Choroid plexus epithelial cell (primary cell): ENCODE results near the gene HOXD13.
A peak's percentile ranks its signal among the peaks of the same experiment; 100 is the strongest.

ENCODE experiments used
- DNase-seq: peaks from one replicate; pipeline ENCODE4 v3.0.0-alpha.2; 2010; ENCODE audit warnings: low read depth
- H3K4me3 ChIP-seq: 2 replicates; pipeline ENCODE4 v1.5.1; 2011; ENCODE audit warnings: low read depth, mild to moderate bottlenecking, control low read depth, low read length, moderate library complexity
- TF ChIP-seq, protein P1 (sequence below): conservative IDR thresholded peaks from 2 replicates; pipeline ENCODE4 v1.5.1; 2011; ENCODE audit warnings: low read depth, mild to moderate bottlenecking, control low read depth, inconsistent platforms, low read length, moderate library complexity

The HOXD13 gene

DNA sequence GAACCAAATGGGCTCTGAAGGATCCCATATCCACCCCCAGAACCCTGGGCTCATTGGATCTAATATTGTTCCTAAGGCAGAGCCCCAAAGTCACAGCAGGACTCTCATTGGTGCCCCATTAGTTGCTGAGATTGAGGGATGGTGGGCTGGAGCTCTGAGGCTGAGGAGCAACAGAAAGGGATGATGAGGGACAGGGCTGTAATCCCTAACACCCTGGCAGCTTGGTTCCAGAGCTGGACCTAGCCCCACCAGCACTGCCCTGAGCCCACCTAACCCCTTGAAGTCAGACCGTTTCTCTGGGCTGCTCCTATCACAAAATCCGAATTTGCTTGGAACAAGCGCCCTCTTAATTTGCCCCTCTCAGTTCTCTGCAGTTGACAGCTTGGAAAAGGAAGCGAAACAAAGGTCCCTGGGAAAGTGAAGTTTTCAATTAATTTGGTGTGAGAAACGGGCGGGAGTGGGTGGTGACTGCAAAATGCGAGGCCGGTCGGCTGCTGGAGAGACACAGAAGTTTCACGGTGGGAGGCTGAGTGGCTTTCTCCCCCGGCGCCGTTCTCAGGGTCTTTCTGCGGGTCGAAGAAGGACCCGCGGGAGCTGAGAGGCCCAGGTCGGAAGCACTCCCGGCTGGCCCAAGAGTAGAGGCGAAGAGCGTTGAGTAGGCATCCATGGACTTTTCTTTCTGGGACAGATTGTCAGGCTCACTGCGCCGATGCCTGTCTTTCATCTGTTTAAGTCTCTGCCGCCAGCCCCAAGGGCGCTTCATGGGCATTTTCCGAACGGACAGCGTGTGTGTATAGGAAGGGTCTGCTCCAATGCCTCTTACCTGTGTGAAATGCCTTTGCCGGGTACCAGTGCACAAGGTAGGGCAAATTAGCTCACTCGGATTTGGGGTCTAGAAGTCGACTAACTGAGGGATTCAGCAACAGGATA, 927 bp upstream of the HOXD13 start:
- TF ChIP-seq, protein P1, sequence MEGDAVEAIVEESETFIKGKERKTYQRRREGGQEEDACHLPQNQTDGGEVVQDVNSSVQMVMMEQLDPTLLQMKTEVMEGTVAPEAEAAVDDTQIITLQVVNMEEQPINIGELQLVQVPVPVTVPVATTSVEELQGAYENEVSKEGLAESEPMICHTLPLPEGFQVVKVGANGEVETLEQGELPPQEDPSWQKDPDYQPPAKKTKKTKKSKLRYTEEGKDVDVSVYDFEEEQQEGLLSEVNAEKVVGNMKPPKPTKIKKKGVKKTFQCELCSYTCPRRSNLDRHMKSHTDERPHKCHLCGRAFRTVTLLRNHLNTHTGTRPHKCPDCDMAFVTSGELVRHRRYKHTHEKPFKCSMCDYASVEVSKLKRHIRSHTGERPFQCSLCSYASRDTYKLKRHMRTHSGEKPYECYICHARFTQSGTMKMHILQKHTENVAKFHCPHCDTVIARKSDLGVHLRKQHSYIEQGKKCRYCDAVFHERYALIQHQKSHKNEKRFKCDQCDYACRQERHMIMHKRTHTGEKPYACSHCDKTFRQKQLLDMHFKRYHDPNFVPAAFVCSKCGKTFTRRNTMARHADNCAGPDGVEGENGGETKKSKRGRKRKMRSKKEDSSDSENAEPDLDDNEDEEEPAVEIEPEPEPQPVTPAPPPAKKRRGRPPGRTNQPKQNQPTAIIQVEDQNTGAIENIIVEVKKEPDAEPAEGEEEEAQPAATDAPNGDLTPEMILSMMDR: no peak
- no peak for DNase-seq
- no peak overlapping the region for H3K4me3 ChIP-seq

DNA sequence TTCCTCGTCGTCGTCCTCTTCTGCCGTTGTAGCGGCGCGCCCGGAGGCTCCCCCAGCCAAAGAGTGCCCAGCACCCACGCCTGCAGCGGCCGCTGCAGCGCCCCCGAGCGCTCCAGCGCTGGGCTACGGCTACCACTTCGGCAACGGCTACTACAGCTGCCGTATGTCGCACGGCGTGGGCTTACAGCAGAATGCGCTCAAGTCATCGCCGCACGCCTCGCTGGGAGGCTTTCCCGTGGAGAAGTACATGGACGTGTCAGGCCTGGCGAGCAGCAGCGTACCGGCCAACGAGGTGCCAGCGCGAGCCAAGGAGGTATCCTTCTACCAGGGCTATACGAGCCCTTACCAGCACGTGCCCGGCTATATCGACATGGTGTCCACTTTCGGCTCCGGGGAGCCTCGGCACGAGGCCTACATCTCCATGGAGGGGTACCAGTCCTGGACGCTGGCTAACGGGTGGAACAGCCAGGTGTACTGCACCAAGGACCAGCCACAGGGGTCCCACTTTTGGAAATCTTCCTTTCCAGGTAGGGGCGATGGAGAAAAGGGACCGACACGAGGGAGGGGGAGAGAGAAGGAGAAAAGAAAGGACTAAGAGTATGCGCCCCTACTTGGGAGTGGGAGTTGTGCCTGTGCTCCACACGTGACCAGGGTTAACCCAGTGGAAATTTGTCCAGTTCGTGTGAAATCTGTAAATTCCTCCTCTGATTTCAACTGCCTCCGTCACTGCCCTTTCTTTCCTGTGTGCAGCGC, 800 bp downstream of the HOXD13 start:
- TF ChIP-seq, protein P1: no peak
- no peak for DNase-seq
- no peak overlapping the region for H3K4me3 ChIP-seq

DNA sequence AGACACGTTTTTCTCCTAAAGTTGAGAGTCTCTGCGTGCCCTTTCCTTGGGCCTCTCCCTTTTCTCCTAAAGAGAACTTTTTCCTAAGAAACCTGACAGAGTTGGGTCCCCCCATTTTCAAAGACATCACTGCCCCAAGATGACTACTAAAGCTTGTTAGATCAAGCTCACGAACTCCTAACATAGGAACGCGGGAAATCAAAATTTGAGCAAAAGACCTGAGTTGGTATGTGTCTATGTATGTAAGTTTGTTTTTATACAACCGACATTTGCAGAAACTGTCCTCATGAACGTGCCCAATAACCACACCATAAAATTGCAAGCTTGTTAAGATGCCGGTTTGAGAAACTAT, 1.4 kb downstream of the HOXD13 start:
- no peak overlapping the region for H3K4me3 ChIP-seq
- TF ChIP-seq, protein P1: no peak
- no peak for DNase-seq

DNA sequence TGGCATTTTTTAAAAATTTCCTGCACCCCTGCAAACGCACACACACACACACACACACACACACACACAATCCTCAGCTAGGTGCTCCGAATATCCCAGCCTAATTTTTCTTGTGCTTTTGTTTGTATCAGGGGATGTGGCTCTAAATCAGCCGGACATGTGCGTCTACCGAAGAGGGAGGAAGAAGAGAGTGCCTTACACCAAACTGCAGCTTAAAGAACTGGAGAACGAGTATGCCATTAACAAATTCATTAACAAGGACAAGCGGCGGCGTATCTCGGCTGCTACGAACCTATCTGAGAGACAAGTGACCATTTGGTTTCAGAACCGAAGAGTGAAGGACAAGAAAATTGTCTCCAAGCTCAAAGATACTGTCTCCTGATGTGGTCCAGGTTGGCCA, 1.8 kb downstream of the HOXD13 start:
- DNase-seq: no peak
- TF ChIP-seq, protein P1: no peak
- H3K4me3 ChIP-seq: no peak overlapping the region

DNA sequence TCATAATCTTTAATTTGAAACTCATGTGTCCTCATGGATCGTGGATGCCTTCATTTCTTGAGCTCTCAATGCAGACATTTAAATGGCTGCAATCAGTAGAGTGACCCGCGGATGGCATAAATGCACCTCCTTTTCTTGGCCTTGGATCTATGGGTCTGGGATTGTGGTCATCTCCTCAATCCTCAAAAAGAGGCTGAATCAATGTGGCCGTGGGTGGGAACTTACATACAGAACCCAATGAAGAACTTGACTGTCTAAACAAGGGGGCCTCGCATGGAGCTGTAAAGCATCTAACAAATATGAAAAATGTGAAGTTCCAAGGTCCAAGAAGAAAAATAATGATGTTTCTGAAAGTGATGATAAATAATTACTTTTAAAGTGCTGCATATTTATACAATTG, 2.9 kb downstream of the HOXD13 start:
- H3K4me3 ChIP-seq: no peak overlapping the region
- no peak for DNase-seq
- TF ChIP-seq, protein P1: no peak

DNA sequence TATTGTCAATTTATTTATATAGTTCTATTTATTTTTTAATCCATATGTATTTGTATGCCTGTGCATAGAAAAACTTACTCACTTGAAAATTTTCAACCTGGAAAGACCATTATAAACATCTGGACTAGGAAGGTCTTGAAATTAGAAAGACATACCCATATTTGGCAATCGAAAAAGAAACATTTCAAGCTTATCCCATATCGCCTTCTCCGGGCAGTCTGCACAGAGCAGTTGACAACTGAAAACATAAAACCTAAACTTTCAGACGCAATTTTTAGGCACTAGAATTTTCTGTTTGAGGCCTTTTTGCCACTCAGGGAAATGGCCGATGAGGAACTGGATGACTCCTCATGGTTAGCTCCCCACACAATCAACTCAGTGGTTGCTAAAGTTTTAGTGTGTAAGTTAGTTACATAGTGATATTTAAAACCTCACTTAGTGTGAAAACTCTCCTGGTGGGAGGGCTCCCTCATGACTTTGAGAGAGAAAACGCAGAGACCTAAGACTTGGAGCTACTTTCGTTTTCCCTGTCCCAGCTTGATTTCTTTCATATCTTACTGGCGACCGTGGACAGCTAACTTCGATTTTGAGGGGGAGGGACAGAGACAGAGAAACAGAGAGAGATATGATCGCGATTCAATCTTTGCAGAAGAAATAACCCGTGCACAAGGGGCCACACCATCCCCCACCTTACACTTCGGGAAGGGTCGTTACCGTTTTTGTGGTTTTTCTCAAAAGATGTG, 3.9 kb downstream of the HOXD13 start:
- H3K4me3 ChIP-seq: peak overlapping the region; percentile 18
- TF ChIP-seq, protein P1: no peak
- no peak for DNase-seq
